ENCODE results near the gene ZFP92. TPM values are rescaled to one million over a fixed set of nuclear protein-coding genes. Genes with fewer than 3 reads are reported as not detected.

Gene ZFP92
- polyA plus RNA-seq, 1 donor (not counting 4 experiments of a cell fraction or from before 2014, with no cell fraction given) = 0.64 TPM

GRCh38 chrX:153365670-153366069 lies 45.6 kb upstream of the ZFP92 start:
- no peaks in the 10 kb centered on the region for H3K4me1 ChIP-seq (ENCODE audit: control insufficient read depth, extremely low read depth, insufficient read depth, low read length)
- H3K4me3 ChIP-seq (ENCODE audit: control insufficient read depth in 2 of 3, extremely low read depth in 1 of 3, insufficient read depth in 2 of 3, low read depth in 1 of 3, low read length in 3 of 3) = no peak overlapping the region
- H2AFZ ChIP-seq (ENCODE audit: control insufficient read depth, low read length) = no peak overlapping the region
- H3K36me3 ChIP-seq (ENCODE audit: control insufficient read depth in 2 of 2, extremely low read depth in 1 of 2, insufficient read depth in 2 of 2, low read length in 2 of 2) = no peaks in the 10 kb centered on the region
- dilution Hi-C loops (cut with MboI; ENCODE audit: extremely low pct_ligation_motif_present, low sequenced_read_pairs) = no loop called here
- TF ChIP-seq CTCF (optimal IDR thresholded peaks at IDR 0.05 in 1 of 3, IDR thresholded peaks at IDR 0.05 in 1 of 3, conservative IDR thresholded peaks at IDR 0.05 in 1 of 3; ENCODE audit: extremely low read depth in 1 of 3, insufficient read depth in 2 of 3, low read length in 3 of 3) = no peak
- no peak for TF ChIP-seq EZH2 (IDR thresholded peaks at IDR 0.05; ENCODE audit: low read length)
- no peaks in the 10 kb centered on the region for H3K9me3 ChIP-seq (ENCODE audit: control insufficient read depth, low read depth, low read length)
- no peaks in the 10 kb centered on the region for H4K20me1 ChIP-seq (ENCODE audit: control insufficient read depth, extremely low read depth, insufficient read depth, low read length)
- H3K79me2 ChIP-seq (ENCODE audit: control insufficient read depth, insufficient read depth, low read length) = no peaks in the 10 kb centered on the region
- H3K9me1 ChIP-seq (ENCODE audit: control insufficient read depth, extremely low read depth, insufficient read depth, low read length) = no peaks in the 10 kb centered on the region
- H3K9ac ChIP-seq (ENCODE audit: control insufficient read depth, extremely low read depth, insufficient read depth, low read length) = no peak overlapping the region
- no peaks in the 10 kb centered on the region for H3K27me3 ChIP-seq (ENCODE audit: control insufficient read depth, extremely low read depth, insufficient read depth, low read length)
- DNase-seq (ENCODE audit: low read depth, low spot score) = no peak
- FAIRE-seq = no peak
- no peak overlapping the region for H3K27ac ChIP-seq (ENCODE audit: control insufficient read depth, insufficient read depth, low read length)
- H3K4me2 ChIP-seq (ENCODE audit: control insufficient read depth, extremely low read depth, insufficient read depth, low read depth, low read length) = no peak overlapping the region

GRCh38 chrX:153366119-153366518 lies 45.2 kb upstream of the ZFP92 start:
- FAIRE-seq (no peak), DNase-seq (ENCODE audit: low read depth, low spot score) (no peak)
- no peaks in the 10 kb centered on the region for H3K4me1 ChIP-seq (ENCODE audit: control insufficient read depth, extremely low read depth, insufficient read depth, low read length)
- no peak overlapping the region for H2AFZ ChIP-seq (ENCODE audit: control insufficient read depth, low read length)
- no peaks in the 10 kb centered on the region for H3K27me3 ChIP-seq (ENCODE audit: control insufficient read depth, extremely low read depth, insufficient read depth, low read length)
- no peak overlapping the region for H3K27ac ChIP-seq (ENCODE audit: control insufficient read depth, insufficient read depth, low read length)
- H3K36me3 ChIP-seq (ENCODE audit: control insufficient read depth in 2 of 2, extremely low read depth in 1 of 2, insufficient read depth in 2 of 2, low read length in 2 of 2) = no peaks in the 10 kb centered on the region
- dilution Hi-C loops (cut with MboI; ENCODE audit: extremely low pct_ligation_motif_present, low sequenced_read_pairs) = no loop called here
- H3K4me2 ChIP-seq (ENCODE audit: control insufficient read depth, extremely low read depth, insufficient read depth, low read depth, low read length) = no peak overlapping the region
- H3K9ac ChIP-seq (ENCODE audit: control insufficient read depth, extremely low read depth, insufficient read depth, low read length) = no peak overlapping the region
- H3K79me2 ChIP-seq (ENCODE audit: control insufficient read depth, insufficient read depth, low read length) = no peaks in the 10 kb centered on the region
- H3K9me3 ChIP-seq (ENCODE audit: control insufficient read depth, low read depth, low read length) = no peaks in the 10 kb centered on the region
- no peak for TF ChIP-seq CTCF (optimal IDR thresholded peaks at IDR 0.05 in 1 of 3, IDR thresholded peaks at IDR 0.05 in 1 of 3, conservative IDR thresholded peaks at IDR 0.05 in 1 of 3; ENCODE audit: extremely low read depth in 1 of 3, insufficient read depth in 2 of 3, low read length in 3 of 3)
- no peak for TF ChIP-seq EZH2 (IDR thresholded peaks at IDR 0.05; ENCODE audit: low read length)
- no peaks in the 10 kb centered on the region for H3K9me1 ChIP-seq (ENCODE audit: control insufficient read depth, extremely low read depth, insufficient read depth, low read length)
- no peak overlapping the region for H3K4me3 ChIP-seq (ENCODE audit: control insufficient read depth in 2 of 3, extremely low read depth in 1 of 3, insufficient read depth in 2 of 3, low read depth in 1 of 3, low read length in 3 of 3)
- H4K20me1 ChIP-seq (ENCODE audit: control insufficient read depth, extremely low read depth, insufficient read depth, low read length) = no peaks in the 10 kb centered on the region

Measured in keratinocyte (primary cell).